Smooth muscle cell of bladder (primary cell): ENCODE measurements around the gene FUNDC2. TPM values are rescaled to one million over a fixed set of nuclear protein-coding genes. Genes with fewer than 3 reads are reported as not detected.

ENCODE experiments used
- total RNA-seq: library from RNA; depleted of rRNA; stranded (reverse); fragments of >200 nt; gene quantifications from 2 replicates; pipeline ENCODE4 v1.2.3, GENCODE V29; 2014

The FUNDC2 gene, protein sequence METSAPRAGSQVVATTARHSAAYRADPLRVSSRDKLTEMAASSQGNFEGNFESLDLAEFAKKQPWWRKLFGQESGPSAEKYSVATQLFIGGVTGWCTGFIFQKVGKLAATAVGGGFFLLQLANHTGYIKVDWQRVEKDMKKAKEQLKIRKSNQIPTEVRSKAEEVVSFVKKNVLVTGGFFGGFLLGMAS
- 33.6 and 59.7 TPM in 2 replicates for total RNA-seq

DNA sequence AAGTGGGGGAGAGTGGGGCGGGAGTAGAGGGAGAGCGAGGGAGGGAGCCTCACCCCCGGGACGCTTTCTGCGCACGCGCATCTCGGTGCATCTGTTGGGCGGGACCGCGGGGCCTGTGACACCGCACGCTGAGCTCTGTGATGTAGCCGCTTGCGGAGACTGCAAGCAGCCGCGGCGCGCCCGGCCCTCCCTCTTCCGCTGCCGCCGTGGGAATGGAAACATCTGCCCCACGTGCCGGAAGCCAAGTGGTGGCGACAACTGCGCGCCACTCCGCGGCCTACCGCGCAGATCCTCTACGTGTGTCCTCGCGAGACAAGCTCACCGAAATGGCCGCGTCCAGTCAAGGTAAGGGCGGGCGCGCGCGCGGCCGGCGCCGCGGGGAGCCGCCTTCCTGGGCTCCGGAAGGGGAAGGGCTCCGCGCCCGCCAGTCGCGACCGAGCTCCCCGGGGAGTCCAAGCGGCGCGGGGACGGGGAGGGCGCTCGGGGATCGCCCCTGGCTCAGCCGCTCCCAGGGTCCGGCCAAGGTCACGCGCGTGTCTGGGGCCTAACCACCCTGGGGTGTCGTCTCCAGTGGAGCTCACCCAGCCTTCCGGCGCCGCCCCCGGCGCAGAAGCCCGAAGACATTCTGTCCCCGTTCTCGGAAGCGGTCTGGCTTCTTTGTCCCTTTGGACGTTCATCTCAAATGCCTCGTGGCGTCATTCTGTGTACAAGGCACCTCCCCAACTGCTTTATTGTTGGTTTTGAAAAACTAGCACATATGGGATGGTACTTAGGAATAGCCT is at the start of gene FUNDC2:
TSS of gene FUNDC2 (plus strand) at position 118 of the 782 bp plus-strand sequence. CDS start at position 213, 95 bp downstream.

GRCh38 chrX:155022585-155022984 is 4.1 kb upstream of the FUNDC2 start, which contains the start of gene F8:
TSS of gene F8 (minus strand) at chrX:155022723. CDS start at chrX:155022552, 171 bp downstream.

DNA sequence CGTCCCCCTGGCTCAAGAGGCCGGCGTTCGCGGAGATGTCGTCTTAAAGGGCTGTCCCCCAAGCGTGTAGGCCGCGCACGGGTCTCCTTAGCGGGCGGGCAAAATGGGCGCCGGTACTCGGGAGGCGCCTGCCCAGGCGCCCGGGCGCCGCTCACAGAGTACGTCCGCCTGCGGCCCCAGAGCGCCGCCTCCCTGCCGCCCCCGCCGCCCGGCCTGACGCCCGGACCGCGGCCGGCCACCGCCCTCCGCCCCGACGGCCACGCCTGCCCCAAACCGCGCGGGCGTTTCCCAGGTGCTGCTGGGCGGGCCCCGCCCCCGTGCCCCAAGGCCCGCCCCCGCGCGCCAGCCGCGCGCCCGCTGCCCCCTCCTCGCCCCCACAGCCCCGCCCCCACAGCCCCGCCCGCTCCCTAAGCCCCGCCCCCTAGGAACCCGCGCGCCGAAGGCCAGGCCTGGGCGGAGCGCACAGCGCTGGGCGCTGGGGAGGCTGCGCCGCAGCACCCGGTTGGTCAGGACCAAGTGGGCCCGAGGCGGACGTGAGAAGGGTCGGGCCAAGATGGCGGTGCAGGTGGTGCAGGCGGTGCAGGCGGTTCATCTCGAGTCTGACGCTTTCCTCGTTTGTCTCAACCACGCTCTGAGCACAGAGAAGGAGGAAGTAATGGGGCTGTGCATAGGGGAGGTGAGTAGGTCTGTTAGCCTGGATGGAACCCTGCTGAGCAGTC is 44.5 kb downstream of the FUNDC2 start, which contains the start of the genes BRCC3, CMC4 and MTCP1:
TSS of gene BRCC3 (plus strand) at position 534 of the 719 bp plus-strand sequence. CDS start at position 554, 20 bp downstream.
TSS of gene CMC4 (minus strand) at position 162 of the 719 bp plus-strand sequence. CDS start 7,113 bp downstream, outside the sequence.
TSS of gene MTCP1 (minus strand) at position 162 of the 719 bp plus-strand sequence. CDS start 5,126 bp downstream, outside the sequence.

Other genes starting within 250 kb of the FUNDC2 start
- gene MPP1, start 221.4 kb upstream of the FUNDC2 start, total RNA-seq, result 30.3 and 33.7 TPM in 2 replicates
- gene SMIM9, start 192.2 kb upstream of the FUNDC2 start, total RNA-seq, result not detected in 2 replicates
- 1.1 and 1.3 TPM in 2 replicates for gene F8A1, start 140.5 kb upstream of the FUNDC2 start, total RNA-seq
- gene F8, start 4.1 kb upstream of the FUNDC2 start, total RNA-seq, result 4.4 and 5.6 TPM in 2 replicates
- 5.4 and 9.1 TPM in 2 replicates for gene CMC4, start 44.3 kb downstream of the FUNDC2 start, total RNA-seq
- 24.9 and 25.3 TPM in 2 replicates for gene MTCP1, start 44.3 kb downstream of the FUNDC2 start, total RNA-seq
- 8.2 and 10.8 TPM in 2 replicates for gene BRCC3, start 44.7 kb downstream of the FUNDC2 start, total RNA-seq
- gene VBP1, start 189.6 kb downstream of the FUNDC2 start, total RNA-seq, result 42.4 and 47.6 TPM in 2 replicates
- 0.83 and 0.85 TPM in 2 replicates for gene RAB39B, start 237.6 kb downstream of the FUNDC2 start, total RNA-seq